ENCODE measurements around the gene SOCS6.
"Not testable (repeated sequence)": the region's sequence is repeated elsewhere in the genome, so short reads cannot be mapped to it uniquely, and the experiment has no call there.

The SOCS6 gene

DNA sequence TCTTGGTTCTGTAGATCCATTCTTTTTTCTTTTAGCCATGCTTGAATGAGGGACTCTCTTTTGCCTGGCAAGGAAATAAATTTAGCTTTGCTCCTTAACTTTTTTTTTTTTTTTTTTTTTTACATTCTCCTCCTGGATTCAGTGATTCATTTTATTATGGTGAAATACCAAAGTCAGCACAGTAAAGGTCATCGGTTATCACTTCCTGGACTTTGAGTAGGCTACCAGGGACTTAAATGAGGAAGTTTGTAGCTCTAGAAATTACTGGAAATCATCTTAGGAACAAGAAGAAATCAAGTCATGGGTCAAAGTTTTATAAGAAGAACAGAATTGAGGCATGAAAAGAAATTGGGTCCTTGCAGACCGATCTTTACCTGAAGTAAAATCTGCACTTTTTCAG, 75.0 kb downstream of the SOCS6 start:
- no peak for DNase-seq

DNA sequence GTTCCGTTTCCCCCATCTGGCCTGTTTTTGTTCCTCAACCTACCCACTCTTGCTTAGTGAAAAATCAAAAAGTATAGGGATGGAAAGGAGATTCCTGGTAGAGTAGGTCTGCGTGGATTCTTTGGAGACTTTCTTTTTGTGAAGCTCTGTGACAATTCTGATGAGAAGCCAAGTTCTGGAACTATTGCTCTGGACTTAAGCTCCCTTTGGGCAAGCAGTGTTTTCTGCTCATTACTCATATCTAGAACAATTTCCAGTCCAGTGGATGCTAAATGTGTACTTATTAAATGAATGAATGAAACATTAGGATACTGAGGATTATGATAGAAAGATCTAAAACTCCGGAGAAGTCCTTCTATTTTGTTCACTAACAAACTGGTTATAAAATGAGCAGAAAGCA, 76.5 kb downstream of the SOCS6 start:
- no peak for DNase-seq

DNA sequence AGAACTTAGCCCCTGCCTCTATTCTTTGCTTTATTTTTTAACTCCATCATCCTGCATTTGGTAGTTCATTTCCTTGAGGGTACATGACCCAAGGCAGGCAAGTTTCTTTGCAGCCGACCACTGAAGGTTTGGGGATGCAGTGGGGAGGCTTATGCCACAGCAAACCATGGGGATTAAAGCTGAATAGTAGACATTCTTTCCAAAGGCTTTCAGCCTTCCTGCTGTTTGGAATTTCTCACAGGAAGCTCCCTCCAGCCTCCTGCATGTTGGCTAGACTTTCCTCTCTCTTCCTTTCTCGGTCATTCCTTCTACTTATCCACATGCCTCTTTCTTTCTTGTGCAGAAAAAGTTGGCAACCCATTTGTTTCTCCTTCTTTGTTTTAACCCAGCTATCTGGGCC, 77.3 kb downstream of the SOCS6 start:
- no peak for DNase-seq

DNA sequence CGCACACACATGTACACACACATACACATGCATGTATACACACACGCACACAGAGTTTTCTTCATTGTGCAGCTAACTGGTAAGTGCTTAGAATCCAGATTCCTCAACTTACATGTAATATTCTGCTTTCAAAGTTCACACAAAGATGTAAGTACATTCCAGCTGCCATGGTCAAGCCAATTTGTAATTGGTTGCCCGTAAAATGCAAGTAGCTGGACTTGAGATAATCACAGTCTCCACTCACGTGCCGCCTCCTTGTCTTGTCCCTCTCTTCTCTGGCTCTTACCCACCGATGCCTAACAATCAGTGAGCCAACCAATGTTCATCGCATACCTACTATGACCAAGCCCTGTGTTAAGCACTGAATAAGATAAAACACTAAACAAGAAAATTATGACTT, 77.8 kb downstream of the SOCS6 start:
- no peak for DNase-seq

DNA sequence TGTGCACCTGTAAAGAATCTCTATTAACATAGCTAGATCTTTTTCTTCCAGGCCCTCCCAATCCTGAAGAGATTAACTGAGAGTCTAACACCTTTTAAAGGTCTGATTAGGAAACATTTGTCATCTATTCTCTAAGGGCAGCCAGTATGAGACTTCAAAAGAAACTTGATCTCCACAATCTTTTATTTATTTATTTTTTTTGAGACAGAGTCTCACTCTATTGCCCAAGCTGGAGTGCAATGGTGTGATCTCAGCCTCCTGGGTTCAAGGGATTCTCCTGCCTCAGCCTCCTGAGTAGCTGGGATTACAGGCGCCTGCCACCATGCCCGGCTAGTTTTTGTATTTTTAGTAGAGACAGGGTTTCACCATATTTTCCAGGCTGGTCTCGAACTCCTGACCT, 78.5 kb downstream of the SOCS6 start:
- not testable (repeated sequence) for DNase-seq

DNA sequence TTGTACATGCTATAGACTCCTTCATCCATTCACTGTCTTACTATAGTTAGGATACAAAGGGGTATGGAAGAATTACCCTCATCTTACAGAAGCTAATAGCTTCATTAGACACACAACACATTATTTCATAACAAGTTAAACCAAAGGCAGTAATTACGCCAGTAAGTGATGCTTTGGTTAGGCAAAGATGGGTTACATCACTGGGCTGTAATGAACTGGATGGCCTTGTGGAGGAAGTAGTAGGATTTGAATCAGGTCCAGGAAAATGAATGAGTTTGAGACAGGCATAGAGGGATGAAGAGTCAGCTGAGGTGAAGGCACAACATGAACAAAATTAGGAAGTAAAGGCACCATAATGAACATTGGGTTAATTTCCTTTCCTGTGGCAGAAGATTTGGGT, 80.1 kb downstream of the SOCS6 start:
- no peak for DNase-seq

DNA sequence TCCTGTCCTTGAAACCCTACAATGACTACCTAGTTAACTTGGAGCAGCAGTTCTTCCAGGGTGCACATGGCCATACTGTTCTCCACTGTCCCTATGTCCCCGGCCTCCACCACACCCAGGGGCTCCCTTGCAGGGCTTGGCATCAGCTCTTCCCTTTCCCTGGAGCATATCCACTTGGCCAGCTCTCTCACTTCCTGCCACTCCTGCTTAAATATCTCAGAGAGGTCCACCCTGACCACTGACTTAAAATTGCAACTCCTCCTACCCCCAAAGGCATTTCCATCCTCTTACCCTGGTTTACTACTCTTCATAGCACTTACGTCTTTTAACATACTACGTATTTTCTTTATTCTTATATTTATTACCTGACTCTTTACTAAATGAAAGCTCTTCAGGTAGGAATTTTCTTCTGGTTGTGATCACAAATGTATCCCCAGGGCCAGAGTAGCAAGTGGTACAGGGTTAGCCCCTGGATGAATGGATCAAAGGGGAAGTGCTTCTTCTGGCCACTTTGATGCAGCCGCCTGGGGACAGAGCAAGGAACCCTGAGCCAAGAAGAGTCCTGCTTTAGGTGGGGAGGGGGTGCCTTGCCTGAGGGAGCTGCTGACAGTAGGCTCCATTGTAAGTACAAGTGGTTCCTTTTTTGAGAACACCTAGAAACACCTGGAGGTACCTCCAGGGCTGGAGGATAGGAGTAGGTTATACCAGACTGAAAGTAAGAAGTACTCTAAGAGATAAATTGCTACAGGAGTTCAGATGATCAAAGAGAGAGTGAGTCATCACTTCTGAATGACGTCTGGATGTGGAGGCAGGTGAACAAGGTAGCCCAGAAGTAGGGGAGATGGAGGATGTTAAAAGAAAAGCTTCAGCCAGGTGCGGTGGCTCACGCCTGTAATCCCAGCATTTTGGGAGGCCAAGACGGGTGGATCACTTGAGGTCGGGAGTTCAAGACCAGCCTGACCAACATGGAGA, 82.2 kb downstream of the SOCS6 start:
- no peak for DNase-seq

DNA sequence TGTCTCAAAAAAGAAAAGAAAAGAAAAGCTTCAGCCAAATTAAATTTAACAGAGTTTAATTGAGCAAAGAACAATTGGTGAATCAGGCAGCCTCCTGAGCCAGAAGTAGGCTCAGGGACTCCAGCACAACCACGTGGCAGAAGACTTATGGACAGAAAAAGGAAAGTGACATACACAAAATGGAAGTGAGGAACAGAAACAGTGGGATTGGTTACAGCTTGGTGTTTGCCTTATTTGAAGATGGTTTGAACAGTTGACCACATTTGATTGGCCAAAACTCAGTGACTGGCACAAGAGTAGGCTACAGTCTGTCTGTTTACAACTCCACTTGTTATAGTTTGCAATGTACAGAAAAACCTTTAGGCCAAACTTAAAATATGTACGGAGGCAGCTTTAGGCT, 83.1 kb downstream of the SOCS6 start:
- DNase-seq, result no peak

DNA sequence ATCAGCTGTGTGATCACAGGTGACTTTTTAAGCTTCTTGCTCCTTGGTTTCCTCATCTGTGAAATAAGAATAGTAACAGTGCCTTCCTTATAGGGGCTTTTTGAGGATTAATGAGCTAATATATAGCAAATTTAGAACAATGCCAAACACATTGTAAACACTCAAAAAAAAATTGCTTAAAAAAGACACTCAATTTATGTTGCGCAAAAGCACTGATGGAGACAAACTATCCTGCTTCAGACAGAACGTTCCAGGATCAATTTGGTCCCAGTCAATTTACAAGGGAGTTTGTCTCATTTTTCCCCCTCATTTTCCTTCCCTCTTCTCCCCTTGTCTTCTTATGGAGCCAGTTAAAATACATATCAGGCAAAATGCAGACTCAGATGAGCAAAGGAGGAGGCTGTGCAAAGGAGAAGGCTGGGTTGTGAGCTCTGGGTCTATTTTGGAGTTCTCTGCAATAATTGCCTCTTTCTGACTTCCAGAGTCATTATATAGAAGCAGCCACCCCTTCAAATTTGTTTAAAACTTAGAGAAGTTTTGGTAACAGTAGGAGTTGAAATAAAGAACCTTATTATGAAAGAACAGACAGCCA, 83.7 kb downstream of the SOCS6 start:
- no peak for DNase-seq

DNA sequence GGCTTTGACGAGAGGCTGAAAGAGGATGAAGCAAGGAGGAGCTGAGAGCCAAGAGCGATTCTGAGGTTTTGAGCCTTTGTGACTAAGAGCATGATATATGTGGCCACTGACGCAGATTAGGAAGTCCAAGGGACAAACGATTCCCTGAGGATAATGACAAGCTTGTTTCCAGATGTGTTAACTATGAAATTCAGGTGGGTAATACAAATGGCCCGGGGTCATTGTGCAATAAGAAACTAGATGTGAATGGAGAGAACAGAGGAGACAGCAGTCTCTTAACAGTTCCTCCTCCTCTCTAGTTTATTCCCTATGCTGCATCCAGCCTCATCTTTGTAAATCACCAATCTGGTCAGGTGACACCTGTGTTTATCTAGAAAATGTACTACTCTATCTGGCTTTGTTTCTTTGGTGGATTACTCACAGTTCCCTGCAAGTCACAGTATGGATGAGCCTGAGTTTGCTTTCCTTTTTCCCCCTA, 84.2 kb downstream of the SOCS6 start:
- DNase-seq, result no peak

DNA sequence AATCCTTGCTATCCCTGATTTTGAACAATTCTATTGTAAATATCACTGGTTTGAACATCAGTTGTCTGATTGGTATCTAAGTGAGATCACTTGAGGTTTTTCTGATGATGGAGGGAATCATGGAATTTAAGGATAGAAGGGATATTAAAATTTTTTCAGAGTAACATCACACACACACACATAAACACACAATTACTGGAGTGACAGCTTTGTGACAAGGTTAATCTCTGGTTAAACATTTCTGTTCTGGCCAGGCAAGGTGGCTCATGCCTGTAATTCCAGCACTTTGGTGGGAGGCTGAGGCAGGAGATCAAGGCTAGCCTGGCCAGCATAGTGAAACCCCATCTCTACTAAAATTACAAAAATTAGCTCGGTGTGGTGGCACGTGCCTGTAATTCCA, 85.3 kb downstream of the SOCS6 start:
- DNase-seq, result no peak

DNA sequence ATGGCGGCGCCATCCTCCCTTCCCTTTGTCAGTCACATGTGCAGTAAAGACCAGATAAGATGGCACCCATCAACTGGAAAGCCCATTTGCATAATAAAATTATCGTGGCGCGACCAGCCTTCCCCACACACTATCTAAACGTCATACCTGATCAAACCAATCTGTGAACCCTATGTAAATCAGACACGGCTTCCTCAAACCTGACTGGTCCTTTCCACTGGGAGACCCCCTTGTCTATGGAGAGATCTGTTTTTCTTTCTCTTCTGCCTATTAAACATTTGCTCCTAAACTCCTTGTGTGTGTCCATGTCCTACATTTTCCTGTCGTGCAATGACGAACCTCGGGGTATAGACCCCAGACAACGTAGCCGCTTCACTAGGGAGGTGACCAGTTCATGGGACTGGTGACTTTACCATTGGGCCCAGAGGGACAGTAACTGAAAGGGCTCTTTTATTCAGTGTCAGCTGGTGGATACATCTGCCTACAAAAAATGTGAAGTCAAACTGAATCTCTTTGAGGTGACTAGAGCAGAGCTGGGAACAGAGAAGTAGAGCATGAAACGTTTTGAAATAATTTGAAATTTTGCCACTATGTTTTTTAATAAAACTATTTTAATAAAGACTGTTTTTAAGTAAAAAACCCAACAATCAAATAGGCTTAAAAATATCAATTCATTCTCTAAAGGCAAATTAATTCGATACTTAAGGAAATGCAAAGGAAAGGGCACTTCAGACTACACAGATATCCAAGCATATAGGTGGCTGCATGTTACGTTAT, 87.5 kb downstream of the SOCS6 start:
- DNase-seq, result no peak

DNA sequence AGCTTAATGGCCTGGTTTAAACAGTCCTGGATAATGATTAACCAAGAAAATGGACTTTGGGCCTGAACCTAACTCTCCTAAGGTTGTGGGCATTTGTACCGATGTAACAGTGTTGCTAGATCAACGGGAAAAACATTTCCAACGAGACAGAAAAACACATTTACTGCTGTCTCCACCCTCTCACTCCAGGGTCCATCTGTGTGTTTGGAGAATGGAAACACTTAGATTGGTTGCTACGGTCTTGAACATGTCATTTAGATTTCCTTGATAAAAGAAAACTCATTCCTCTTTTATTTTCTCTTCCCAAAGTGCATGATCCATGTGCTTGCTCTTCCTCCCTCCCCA, 88.0 kb downstream of the SOCS6 start:
- no peak for DNase-seq

DNA sequence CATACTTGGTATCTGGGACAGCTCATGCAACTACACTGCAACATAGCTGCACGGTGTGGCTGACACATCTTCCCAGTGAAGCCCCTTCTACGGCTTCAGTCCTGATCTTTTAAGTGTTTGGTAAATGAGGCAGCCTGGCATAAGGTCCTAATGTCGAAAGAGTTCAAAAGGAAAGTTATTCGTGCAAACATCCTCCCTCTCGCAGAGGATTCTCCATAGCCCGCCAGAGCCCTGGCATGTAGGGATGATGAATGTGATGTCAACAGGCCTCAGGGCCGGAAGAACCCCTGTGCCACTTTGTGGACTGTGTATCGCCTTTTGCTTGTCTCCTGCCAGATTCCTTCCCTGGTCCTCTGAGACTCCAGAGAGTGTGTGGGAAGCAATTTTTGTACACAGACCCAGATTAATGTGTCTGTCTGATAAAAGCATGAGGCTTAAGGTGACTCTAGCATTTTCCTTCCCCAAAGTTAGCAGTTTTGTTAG, 88.5 kb downstream of the SOCS6 start:
- DNase-seq, result no peak

DNA sequence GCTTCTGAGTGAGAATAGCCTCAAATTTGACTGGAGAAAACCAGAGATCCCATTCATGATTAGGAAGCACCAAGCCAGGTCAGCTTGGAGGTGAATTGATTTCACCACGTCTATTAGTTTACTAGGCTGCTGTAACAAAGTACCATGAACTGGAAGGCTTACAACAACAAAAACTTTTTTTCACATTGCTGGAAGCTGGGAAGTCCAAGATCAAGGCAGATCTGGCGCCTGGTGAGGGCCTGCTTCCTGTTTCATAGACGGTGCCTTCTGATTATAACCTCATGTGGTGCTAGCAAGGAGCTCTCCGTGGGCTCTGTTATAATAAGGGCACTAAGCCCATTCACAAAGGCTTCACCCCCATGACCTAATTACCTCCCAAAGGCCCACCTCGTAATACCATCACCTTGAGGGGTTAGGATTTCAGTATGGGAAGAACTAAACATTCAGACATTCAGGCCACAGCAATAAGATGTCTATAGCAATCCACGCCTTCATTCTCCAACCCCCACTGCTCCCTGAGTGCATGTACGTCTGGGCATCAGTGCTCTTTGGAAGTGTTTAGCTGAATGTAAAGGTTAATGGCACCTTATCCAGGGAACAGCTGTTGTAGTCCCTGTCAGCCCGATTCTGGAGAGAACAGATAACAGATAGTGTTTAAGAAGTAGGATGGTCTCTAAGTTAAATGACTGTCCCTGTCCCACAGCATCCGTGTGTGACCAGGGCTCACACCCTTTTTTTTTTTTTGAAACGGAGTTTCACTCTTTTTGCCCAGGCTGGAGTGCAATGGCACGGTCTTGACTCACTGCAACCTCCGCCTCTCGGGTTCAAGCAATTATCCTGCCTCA, 89.2 kb downstream of the SOCS6 start:
- DNase-seq, result no peak
